AG10803 (cell line): ENCODE results near the gene NPLOC4.
A peak's percentile ranks its signal among the peaks of the same experiment; 100 is the strongest.

ENCODE experiments used
- DNase-seq: peaks from one replicate; pipeline ENCODE4 v3.0.0; 2010; ENCODE audit warnings: low read depth
- H3K4me3 ChIP-seq: 2 replicates; pipeline ENCODE4 v1.5.1; 2011; ENCODE audit warnings: mild to moderate bottlenecking, low read length, control low read depth
- CTCF ChIP-seq: conservative IDR thresholded peaks from 2 replicates; pipeline ENCODE4 v1.5.1; 2011; ENCODE audit warnings: mild to moderate bottlenecking, low read length, control low read depth, inconsistent platforms

The NPLOC4 gene

DNA sequence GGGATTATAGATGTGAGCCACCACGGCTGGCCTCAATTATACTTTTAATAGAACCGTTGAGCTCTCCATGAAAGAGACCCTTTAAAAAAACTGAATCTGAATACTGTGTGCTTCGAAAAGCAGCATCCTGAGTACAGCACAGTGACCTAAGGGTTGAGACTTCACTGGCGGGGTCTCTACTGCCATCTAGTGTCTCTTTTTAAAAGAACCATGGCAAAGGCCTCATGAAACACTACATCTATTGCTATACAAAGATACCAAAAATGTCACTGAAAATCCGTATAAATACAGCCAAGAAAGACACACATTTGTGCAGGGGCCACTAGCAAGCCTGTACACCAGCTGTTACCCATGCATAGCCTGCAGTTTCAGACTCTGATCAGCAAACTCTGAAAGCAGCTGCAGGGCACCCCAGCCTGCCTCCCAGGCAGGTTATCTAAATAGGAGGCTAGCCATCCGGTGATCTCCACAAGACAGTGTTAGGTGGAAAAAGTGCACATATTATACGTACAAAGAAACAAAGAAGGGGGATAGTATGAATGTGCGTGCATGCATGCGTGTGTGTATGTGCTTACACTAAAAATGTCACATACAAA, 35.3 kb downstream of the NPLOC4 start:
- TF ChIP-seq CTCF = peak; percentile 87
- DNase-seq = peak; percentile 77
- H3K4me3 ChIP-seq = no peak overlapping the region

DNA sequence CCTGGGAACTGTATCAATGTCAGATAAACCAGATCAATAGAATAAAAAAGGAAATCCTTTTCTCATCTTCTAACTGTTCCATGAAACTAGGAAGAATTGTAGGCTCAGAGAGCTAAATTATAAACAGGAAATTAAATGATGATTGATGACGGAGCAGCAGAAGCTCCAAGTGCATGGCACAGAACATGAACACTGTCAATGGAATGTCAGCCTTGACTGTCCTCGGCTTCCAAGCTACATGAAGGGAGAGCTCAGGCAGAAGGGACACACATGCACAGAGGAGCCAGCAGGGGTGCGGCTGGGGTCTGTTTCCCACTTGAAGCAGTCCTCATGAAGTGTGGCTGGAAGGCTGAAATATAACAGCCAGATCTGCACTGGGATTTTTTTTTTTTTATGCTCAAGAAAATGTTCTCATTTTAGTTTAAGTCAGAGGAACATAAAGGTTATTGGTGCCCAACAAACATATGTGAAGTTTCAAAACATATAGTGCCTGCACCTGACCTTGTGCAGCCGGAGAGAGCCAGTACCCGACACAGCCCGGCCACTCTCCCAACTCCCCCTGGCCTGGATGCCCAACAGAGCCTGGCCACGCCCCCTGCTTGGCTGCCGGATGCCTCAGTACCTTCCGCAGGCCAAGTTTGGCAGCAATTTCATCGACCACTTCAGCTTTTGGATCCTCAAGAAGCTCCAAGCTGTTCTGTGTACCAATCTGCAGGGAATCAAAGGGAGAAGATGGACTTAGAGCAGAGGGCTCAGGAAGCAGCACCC, 37.0 kb downstream of the NPLOC4 start:
- no peak for TF ChIP-seq CTCF
- H3K4me3 ChIP-seq = no peak overlapping the region
- peak; percentile 77 for DNase-seq

DNA sequence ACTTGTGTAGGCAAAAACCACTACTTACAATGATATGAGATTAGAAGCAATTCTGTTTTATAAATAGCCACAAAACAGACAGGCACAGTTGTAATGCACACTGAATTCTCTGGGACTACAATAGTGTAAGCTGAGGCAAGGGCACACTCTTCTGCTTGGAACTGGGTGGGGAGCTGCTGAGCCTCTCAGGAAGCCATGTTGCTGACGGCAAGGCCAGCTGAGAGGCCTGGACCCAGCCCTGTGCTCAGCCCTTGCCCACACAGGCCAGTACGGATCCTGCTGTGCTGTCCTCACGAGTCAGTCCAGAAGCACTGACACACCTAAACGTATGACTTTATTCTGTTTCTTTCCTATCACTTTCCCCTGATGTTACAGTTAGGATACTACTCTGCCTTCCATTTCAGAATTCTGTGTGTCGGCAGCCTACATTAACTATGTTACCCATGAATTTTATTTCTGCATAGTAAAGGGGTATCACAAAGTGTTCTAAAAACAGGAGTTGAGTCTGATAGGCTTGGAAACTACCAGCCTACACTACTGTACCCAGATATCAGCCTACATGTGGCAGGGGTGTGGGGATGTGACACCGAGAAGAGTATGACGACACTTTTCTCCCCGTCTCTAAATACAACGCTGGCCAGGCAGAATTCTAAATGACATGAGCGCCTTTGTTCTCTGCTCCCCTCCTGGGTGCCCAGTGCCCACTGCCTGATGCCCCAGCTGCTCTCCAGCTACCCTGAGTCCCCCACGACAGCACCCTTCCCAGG, 43.6 kb downstream of the NPLOC4 start:
- DNase-seq = no peak
- no peak for TF ChIP-seq CTCF

DNA sequence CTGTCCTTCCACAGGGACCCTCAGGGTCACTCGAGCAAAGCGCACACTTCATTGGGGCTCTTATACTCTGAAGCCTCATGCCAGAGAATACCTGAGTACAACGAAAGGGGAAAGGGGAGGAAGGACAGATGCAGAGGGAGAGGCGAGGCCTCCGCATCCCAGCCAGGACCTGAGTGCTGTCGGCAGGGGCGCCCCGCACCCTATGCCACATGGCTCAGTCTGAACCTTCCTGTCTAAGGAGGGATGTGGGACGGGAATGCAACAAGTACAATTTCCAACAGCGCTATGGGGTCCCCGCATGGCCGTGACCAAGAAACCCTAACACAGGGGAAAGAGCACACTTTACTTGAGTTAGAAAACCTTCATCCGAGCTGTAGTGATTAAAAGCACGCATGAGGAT, 44.9 kb downstream of the NPLOC4 start:
- no peak overlapping the region for H3K4me3 ChIP-seq
- DNase-seq = no peak
- TF ChIP-seq CTCF = no peak

More for the DNA sequence above, 43.6 kb downstream of the NPLOC4 start:
- H3K4me3 ChIP-seq = no peak overlapping the region

DNA sequence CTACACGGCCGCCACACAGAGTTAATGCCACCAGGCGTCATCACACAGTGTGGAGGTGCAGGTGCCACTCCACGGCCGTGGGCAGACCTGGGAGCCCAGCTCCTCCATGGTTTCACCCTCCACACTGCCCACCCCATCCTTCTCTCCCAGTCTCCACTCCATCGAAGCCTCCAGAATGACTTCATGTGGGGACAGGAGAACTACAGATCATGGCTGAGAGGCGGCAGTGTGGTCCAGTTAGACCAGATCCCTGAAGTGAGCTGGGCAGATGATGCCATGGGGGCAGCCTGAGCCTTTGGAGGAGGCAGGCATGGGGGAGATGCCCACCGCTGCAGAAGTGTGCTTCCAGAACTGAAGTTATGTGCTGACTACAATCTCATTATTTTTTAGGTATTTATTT, 46.8 kb downstream of the NPLOC4 start:
- H3K4me3 ChIP-seq = no peak overlapping the region
- TF ChIP-seq CTCF = no peak
- DNase-seq = no peak

- no peak for DNase-seq
- no peak for TF ChIP-seq CTCF
- H3K4me3 ChIP-seq = no peak overlapping the region
These were observed 47.3 kb downstream of the NPLOC4 start for GRCh38 chr17:81589612-81590011.
